ENCODE measurements around the gene PGLYRP4. TPM values are rescaled to one million over a fixed set of nuclear protein-coding genes. Genes with fewer than 3 reads are reported as not detected.

PGLYRP4 gene
- total and polyA plus RNA-seq, 7 experiments from 2014 or later: not detected

- no peak overlapping the region for H3K4me3 Mint-ChIP-seq
- ChIA-PET CTCF (interaction anchor here (0.7 kb wide), 1 partner anchor 10 kb away, joined by 4 read pairs; no protein-coding TSS in a partner anchor), POLR2A (no interaction called here)
- no peaks in the 10 kb centered on the region for H3K9me3 Mint-ChIP-seq
- Histone ChIP-seq H3K27me3 (ENCODE audit: control insufficient read depth in 2 of 2, insufficient read depth in 2 of 2, low read length in 2 of 2) (no peaks in the 10 kb centered on the region), H3K9me3 (ENCODE audit: control insufficient read depth in 2 of 3, low read length in 3 of 3) (no peaks in the 10 kb centered on the region), H3K27ac (ENCODE audit: low read depth, low read length) (no peak overlapping the region), H3K4me3 (ENCODE audit: low read length) (no peak overlapping the region), H3K36me3 (ENCODE audit: control insufficient read depth in 2 of 3, insufficient read depth in 3 of 3, low read length in 3 of 3) (no peaks in the 10 kb centered on the region), H3K4me1 (ENCODE audit: control insufficient read depth in 2 of 2, insufficient read depth in 2 of 2, low read length in 2 of 2) (no peaks in the 10 kb centered on the region)
- H3K27me3 Mint-ChIP-seq: peaks cover 0 to 12% (median 0%) of the 10 kb centered on the region in 5 donors
- H3K4me1 Mint-ChIP-seq: peaks cover 0 to 9% (median 0%) of the 10 kb centered on the region in 7 donors
- peak overlapping the region in 1 of 9 donors; percentile 89 for H3K27ac Mint-ChIP-seq
- DNase-seq (no peak), ATAC-seq (no peak)
- intact Hi-C loops (cut with micrococcal nuclease): no loop called here
- H3K36me3 Mint-ChIP-seq: peaks cover 0 to 6% (median 0%) of the 10 kb centered on the region in 5 donors
Observed at GRCh38 chr1:153363641-153364040, 15.0 kb upstream of the PGLYRP4 start.

DNA sequence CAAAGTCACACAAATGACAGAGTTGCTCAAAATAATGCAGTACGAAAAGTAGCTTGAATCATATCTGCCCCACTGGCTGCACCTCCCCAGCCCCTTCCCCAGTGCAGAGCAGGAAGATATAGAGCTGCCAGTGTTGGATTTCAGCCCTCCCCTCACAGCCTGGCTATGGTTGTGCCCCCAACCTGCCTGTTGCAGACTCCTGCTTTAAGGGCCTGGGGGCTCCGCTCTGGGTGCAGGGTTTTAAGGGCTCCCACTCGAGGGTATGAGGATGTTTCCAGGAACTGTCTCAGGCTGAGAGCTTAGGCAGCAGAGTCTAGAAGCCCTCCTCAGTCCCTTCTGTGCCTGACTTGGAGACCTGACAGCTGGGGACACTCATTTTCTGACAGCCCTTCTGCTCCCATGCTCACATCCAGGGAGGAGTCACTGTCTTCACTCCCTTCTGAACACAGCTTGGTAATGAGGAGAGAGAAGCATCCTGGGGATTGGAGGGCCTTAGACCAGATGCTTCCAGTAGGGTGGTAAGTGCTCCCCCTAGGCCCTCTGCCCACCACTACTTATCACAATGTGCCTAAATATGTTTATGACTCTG lies 13.6 kb upstream of the PGLYRP4 start:
- H3K9me3 Mint-ChIP-seq: no peaks in the 10 kb centered on the region
- ATAC-seq (no peak), DNase-seq (no peak)
- Histone ChIP-seq H3K4me1 (ENCODE audit: control insufficient read depth in 2 of 2, insufficient read depth in 2 of 2, low read length in 2 of 2) (peaks cover 0 to 13% of the 10 kb centered on the region in 2 donors), H3K4me3 (ENCODE audit: low read length) (no peak overlapping the region), H3K9me3 (ENCODE audit: control insufficient read depth in 2 of 3, low read length in 3 of 3) (no peaks in the 10 kb centered on the region), H3K27me3 (ENCODE audit: control insufficient read depth in 2 of 2, insufficient read depth in 2 of 2, low read length in 2 of 2) (no peaks in the 10 kb centered on the region), H3K27ac (ENCODE audit: low read depth, low read length) (no peak overlapping the region), H3K36me3 (ENCODE audit: control insufficient read depth in 2 of 3, insufficient read depth in 3 of 3, low read length in 3 of 3) (no peaks in the 10 kb centered on the region)
- H3K27ac Mint-ChIP-seq: no peak overlapping the region
- H3K27me3 Mint-ChIP-seq: peaks cover 0 to 12% (median 0%) of the 10 kb centered on the region in 5 donors
- H3K4me1 Mint-ChIP-seq: peaks cover 11 to 15% (median 12%) of the 10 kb centered on the region in 7 donors
- peaks cover 0 to 6% (median 0%) of the 10 kb centered on the region in 5 donors for H3K36me3 Mint-ChIP-seq
- CTCF ChIA-PET: no interaction called here
- intact Hi-C loops (cut with micrococcal nuclease): no loop called here
- POLR2A ChIA-PET: no interaction called here
- H3K4me3 Mint-ChIP-seq: no peak overlapping the region

- DNase-seq (no peak), ATAC-seq (no peak)
- Histone ChIP-seq H3K4me3 (ENCODE audit: low read length) (no peak overlapping the region), H3K4me1 (ENCODE audit: control insufficient read depth in 2 of 2, insufficient read depth in 2 of 2, low read length in 2 of 2) (peaks cover 0 to 16% of the 10 kb centered on the region in 2 donors), H3K36me3 (ENCODE audit: control insufficient read depth in 2 of 3, insufficient read depth in 3 of 3, low read length in 3 of 3) (no peaks in the 10 kb centered on the region), H3K27ac (ENCODE audit: low read depth, low read length) (no peak overlapping the region), H3K9me3 (ENCODE audit: control insufficient read depth in 2 of 3, low read length in 3 of 3) (no peaks in the 10 kb centered on the region), H3K27me3 (ENCODE audit: control insufficient read depth in 2 of 2, insufficient read depth in 2 of 2, low read length in 2 of 2) (no peaks in the 10 kb centered on the region)
- Mint-ChIP-seq H3K27ac (peak overlapping the region in 1 of 9 donors; percentile 77), H3K9me3 (no peaks in the 10 kb centered on the region), H3K27me3 (peaks cover 0 to 12% (median 0%) of the 10 kb centered on the region in 5 donors), H3K36me3 (peaks cover 0 to 6% (median 0%) of the 10 kb centered on the region in 5 donors), H3K4me3 (no peak overlapping the region), H3K4me1 (peaks cover 15 to 19% (median 18%) of the 10 kb centered on the region in 7 donors)
- POLR2A ChIA-PET: no interaction called here
- intact Hi-C loops (cut with micrococcal nuclease): no loop called here
- CTCF ChIA-PET: no interaction called here
Observed at GRCh38 chr1:153361480-153362109, 13.0 kb upstream of the PGLYRP4 start.

DNA sequence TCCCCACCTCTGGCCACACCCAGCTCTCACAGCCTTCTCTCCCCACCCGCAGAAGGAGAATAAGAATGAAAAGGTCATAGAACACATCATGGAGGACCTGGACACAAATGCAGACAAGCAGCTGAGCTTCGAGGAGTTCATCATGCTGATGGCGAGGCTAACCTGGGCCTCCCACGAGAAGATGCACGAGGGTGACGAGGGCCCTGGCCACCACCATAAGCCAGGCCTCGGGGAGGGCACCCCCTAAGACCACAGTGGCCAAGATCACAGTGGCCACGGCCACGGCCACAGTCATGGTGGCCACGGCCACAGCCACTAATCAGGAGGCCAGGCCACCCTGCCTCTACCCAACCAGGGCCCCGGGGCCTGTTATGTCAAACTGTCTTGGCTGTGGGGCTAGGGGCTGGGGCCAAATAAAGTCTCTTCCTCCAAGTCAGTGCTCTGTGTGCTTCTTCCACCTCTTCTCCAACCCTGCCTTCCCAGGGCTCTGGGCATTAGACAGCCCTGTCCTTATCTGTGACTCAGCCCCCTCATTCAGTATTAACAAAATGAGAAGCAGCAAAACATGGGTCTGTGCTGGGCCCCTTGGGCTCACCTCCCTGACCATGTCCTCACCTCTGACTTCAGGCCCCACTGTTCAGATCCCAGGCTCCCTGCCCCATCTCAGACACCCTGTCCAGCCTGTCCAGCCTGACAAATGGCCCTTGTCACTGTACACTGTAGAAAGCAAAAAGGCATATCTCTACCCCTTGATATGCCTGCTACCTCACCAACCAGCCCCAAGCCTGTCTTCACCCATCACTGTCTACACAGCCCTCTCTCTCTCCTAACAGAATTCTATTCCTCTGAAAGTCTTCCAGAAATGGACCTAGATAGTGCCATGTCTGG lies 12.2 kb upstream of the PGLYRP4 start:
- ChIA-PET POLR2A (no interaction called here), CTCF (no interaction called here)
- Mint-ChIP-seq H3K36me3 (peaks cover 0 to 6% (median 0%) of the 10 kb centered on the region in 5 donors), H3K4me1 (peaks cover 15 to 26% (median 24%) of the 10 kb centered on the region in 7 donors), H3K4me3 (peak overlapping the region in 1 of 10 donors; percentile 35), H3K27me3 (peaks cover 0 to 12% (median 0%) of the 10 kb centered on the region in 5 donors), H3K9me3 (no peaks in the 10 kb centered on the region), H3K27ac (peak overlapping the region in 1 of 9 donors; percentile 77)
- no peaks in the 10 kb centered on the region for H3K36me3 ChIP-seq (ENCODE audit: control insufficient read depth in 2 of 3, insufficient read depth in 3 of 3, low read length in 3 of 3)
- peaks cover 0 to 16% of the 10 kb centered on the region in 2 donors for H3K4me1 ChIP-seq (ENCODE audit: control insufficient read depth in 2 of 2, insufficient read depth in 2 of 2, low read length in 2 of 2)
- DNase-seq (no peak), ATAC-seq (peak; percentile 12)
- no peak overlapping the region for H3K27ac ChIP-seq (ENCODE audit: low read depth, low read length)
- no peak overlapping the region for H3K4me3 ChIP-seq (ENCODE audit: low read length)
- H3K9me3 ChIP-seq (ENCODE audit: control insufficient read depth in 2 of 3, low read length in 3 of 3): no peaks in the 10 kb centered on the region
- intact Hi-C loops (cut with micrococcal nuclease): no loop called here
- H3K27me3 ChIP-seq (ENCODE audit: control insufficient read depth in 2 of 2, insufficient read depth in 2 of 2, low read length in 2 of 2): no peaks in the 10 kb centered on the region

GRCh38 chr1:153360190-153360589 lies 11.5 kb upstream of the PGLYRP4 start:
- no peak overlapping the region for H3K27ac ChIP-seq (ENCODE audit: low read depth, low read length)
- ATAC-seq: no peak
- Mint-ChIP-seq H3K4me1 (peaks cover 15 to 26% (median 24%) of the 10 kb centered on the region in 7 donors), H3K27ac (peak overlapping the region in 1 of 9 donors; percentile 52), H3K36me3 (peaks cover 0 to 6% (median 0%) of the 10 kb centered on the region in 5 donors), H3K4me3 (peak overlapping the region in 1 of 10 donors; percentile 35), H3K9me3 (no peaks in the 10 kb centered on the region), H3K27me3 (peaks cover 0 to 12% (median 0%) of the 10 kb centered on the region in 5 donors)
- intact Hi-C loops (cut with micrococcal nuclease): no loop called here
- peaks cover 0 to 16% of the 10 kb centered on the region in 2 donors for H3K4me1 ChIP-seq (ENCODE audit: control insufficient read depth in 2 of 2, insufficient read depth in 2 of 2, low read length in 2 of 2)
- H3K9me3 ChIP-seq (ENCODE audit: control insufficient read depth in 2 of 3, low read length in 3 of 3): no peaks in the 10 kb centered on the region
- no peak for DNase-seq
- H3K27me3 ChIP-seq (ENCODE audit: control insufficient read depth in 2 of 2, insufficient read depth in 2 of 2, low read length in 2 of 2): no peaks in the 10 kb centered on the region
- POLR2A ChIA-PET: interaction anchor here (0.6 kb wide), 1 partner anchor 92 kb away, joined by 5 read pairs; no protein-coding TSS in a partner anchor
- no peak overlapping the region for H3K4me3 ChIP-seq (ENCODE audit: low read length)
- no peaks in the 10 kb centered on the region for H3K36me3 ChIP-seq (ENCODE audit: control insufficient read depth in 2 of 3, insufficient read depth in 3 of 3, low read length in 3 of 3)
- CTCF ChIA-PET: no interaction called here

- ChIA-PET POLR2A (interaction anchor here (0.6 kb wide), 1 partner anchor 93 kb away, joined by 5 read pairs; no protein-coding TSS in a partner anchor), CTCF (no interaction called here)
- H3K4me3 ChIP-seq (ENCODE audit: low read length): no peak overlapping the region
- H3K4me3 Mint-ChIP-seq: no peak overlapping the region
- H3K4me1 Mint-ChIP-seq: peaks cover 15 to 26% (median 24%) of the 10 kb centered on the region in 7 donors
- peaks cover 0 to 16% of the 10 kb centered on the region in 2 donors for H3K4me1 ChIP-seq (ENCODE audit: control insufficient read depth in 2 of 2, insufficient read depth in 2 of 2, low read length in 2 of 2)
- intact Hi-C loops (cut with micrococcal nuclease): loop anchor here in 1 of 2 donors (10.0 kb wide), 1 partner anchor 276 kb away; the partner anchor contains the start of gene CHTOP
- no peak for DNase-seq
- no peak overlapping the region for H3K27ac ChIP-seq (ENCODE audit: low read depth, low read length)
- ATAC-seq: no peak
- H3K27me3 ChIP-seq (ENCODE audit: control insufficient read depth in 2 of 2, insufficient read depth in 2 of 2, low read length in 2 of 2): no peaks in the 10 kb centered on the region
- no peaks in the 10 kb centered on the region for H3K36me3 ChIP-seq (ENCODE audit: control insufficient read depth in 2 of 3, insufficient read depth in 3 of 3, low read length in 3 of 3)
- no peak overlapping the region for H3K27ac Mint-ChIP-seq
- H3K9me3 ChIP-seq (ENCODE audit: control insufficient read depth in 2 of 3, low read length in 3 of 3): no peaks in the 10 kb centered on the region
- H3K36me3 Mint-ChIP-seq: peaks cover 0 to 6% (median 0%) of the 10 kb centered on the region in 5 donors
- H3K9me3 Mint-ChIP-seq: no peaks in the 10 kb centered on the region
- H3K27me3 Mint-ChIP-seq: peaks cover 0 to 9% (median 0%) of the 10 kb centered on the region in 5 donors
Observed at GRCh38 chr1:153359241-153359640, 10.6 kb upstream of the PGLYRP4 start.

Data from naive thymus-derived CD4-positive, alpha-beta T cell (primary cell).